Measurements from ENCODE around the gene AKT1. TPM values are rescaled to one million over a fixed set of nuclear protein-coding genes. Genes with fewer than 3 reads are reported as not detected.
A peak's percentile ranks its signal among the peaks of the same experiment; 100 is the strongest.

The AKT1 gene
- total RNA-seq, 1 donor from 2014 or later = 144 TPM

- H3K4me3 ChIP-seq = no peak overlapping the region
- no peaks in the 10 kb centered on the region for H3K9me3 ChIP-seq (replicated peaks)
- DNase-seq = no peak
- intact Hi-C loops (cut with micrococcal nuclease) = no loop called here
- H3K4me1 ChIP-seq = peaks cover 8% of the 10 kb centered on the region
- TF ChIP-seq CTCF (IDR thresholded peaks at IDR 0.05; ENCODE audit: borderline replicate concordance) = no peak
- no peaks in the 10 kb centered on the region for H3K27me3 ChIP-seq (ENCODE audit: low read depth)
- peaks cover 77% of the 10 kb centered on the region for H3K36me3 ChIP-seq
- no peak overlapping the region for H3K27ac ChIP-seq (replicated peaks)
Measured at GRCh38 chr14:104742586-104743455, 52.7 kb downstream of the AKT1 start.

GRCh38 chr14:104741803-104742251 is 53.7 kb downstream of the AKT1 start:
- TF ChIP-seq CTCF (IDR thresholded peaks at IDR 0.05; ENCODE audit: borderline replicate concordance) = no peak
- no peaks in the 10 kb centered on the region for H3K27me3 ChIP-seq (ENCODE audit: low read depth)
- H3K4me3 ChIP-seq = no peak overlapping the region
- intact Hi-C loops (cut with micrococcal nuclease) = no loop called here
- H3K4me1 ChIP-seq = peaks cover 17% of the 10 kb centered on the region
- no peaks in the 10 kb centered on the region for H3K9me3 ChIP-seq (replicated peaks)
- no peak overlapping the region for H3K27ac ChIP-seq (replicated peaks)
- no peak for DNase-seq
- peaks cover 78% of the 10 kb centered on the region for H3K36me3 ChIP-seq

GRCh38 chr14:104741108-104741802 is 54.3 kb downstream of the AKT1 start:
- no peak for TF ChIP-seq CTCF (IDR thresholded peaks at IDR 0.05; ENCODE audit: borderline replicate concordance)
- H3K27me3 ChIP-seq (ENCODE audit: low read depth) = no peaks in the 10 kb centered on the region
- DNase-seq = no peak
- intact Hi-C loops (cut with micrococcal nuclease) = no loop called here
- peaks cover 21% of the 10 kb centered on the region for H3K4me1 ChIP-seq
- no peaks in the 10 kb centered on the region for H3K9me3 ChIP-seq (replicated peaks)
- H3K4me3 ChIP-seq = no peak overlapping the region
- H3K36me3 ChIP-seq = peaks cover 76% of the 10 kb centered on the region
- H3K27ac ChIP-seq (replicated peaks) = peak overlapping the region; percentile 36

- no peaks in the 10 kb centered on the region for H3K9me3 ChIP-seq (replicated peaks)
- no peaks in the 10 kb centered on the region for H3K27me3 ChIP-seq (ENCODE audit: low read depth)
- peak overlapping the region; percentile 8 for H3K27ac ChIP-seq (replicated peaks)
- no peak for DNase-seq
- H3K4me3 ChIP-seq = no peak overlapping the region
- intact Hi-C loops (cut with micrococcal nuclease) = no loop called here
- TF ChIP-seq CTCF (IDR thresholded peaks at IDR 0.05; ENCODE audit: borderline replicate concordance) = no peak
- H3K36me3 ChIP-seq = peaks cover 63% of the 10 kb centered on the region
- peaks cover 32% of the 10 kb centered on the region for H3K4me1 ChIP-seq
Measured at GRCh38 chr14:104739546-104740516, 55.7 kb downstream of the AKT1 start.

GRCh38 chr14:104739026-104739425 is 56.5 kb downstream of the AKT1 start:
- no peaks in the 10 kb centered on the region for H3K9me3 ChIP-seq (replicated peaks)
- intact Hi-C loops (cut with micrococcal nuclease) = no loop called here
- peak overlapping the region; percentile 98 for H3K27ac ChIP-seq (replicated peaks)
- H3K4me1 ChIP-seq = peaks cover 40% of the 10 kb centered on the region
- H3K27me3 ChIP-seq (ENCODE audit: low read depth) = no peaks in the 10 kb centered on the region
- H3K4me3 ChIP-seq = no peak overlapping the region
- DNase-seq = no peak
- no peak for TF ChIP-seq CTCF (IDR thresholded peaks at IDR 0.05; ENCODE audit: borderline replicate concordance)
- peaks cover 56% of the 10 kb centered on the region for H3K36me3 ChIP-seq

Measured in left ventricle myocardium inferior (tissue), 1 donor.